ENCODE results near the gene CADPS2.

The CADPS2 gene

DNA sequence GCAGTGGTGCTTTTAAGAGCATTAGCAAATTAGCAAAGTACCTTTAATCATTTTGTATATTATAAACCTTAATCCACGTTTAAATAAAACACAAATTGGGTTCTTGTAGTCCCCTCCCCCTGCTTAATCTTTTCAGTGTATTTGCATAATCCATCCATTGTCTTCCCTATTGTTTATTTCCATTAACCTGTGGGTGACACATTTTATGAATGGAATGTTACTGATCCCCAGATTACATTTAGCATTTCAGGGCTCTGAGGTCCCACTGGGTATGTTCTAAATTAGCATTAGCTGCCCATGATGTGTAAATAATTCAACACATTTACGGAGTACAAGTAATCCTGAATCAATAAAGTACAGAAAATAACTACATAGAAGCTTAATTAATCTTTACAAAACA is 443.3 kb downstream of the CADPS2 start:
- no peak for DNase-seq (ENCODE audit: low spot score)

- no peak for DNase-seq (ENCODE audit: low spot score)
Measured at GRCh38 chr7:122438492-122438891, 447.8 kb downstream of the CADPS2 start.

DNA sequence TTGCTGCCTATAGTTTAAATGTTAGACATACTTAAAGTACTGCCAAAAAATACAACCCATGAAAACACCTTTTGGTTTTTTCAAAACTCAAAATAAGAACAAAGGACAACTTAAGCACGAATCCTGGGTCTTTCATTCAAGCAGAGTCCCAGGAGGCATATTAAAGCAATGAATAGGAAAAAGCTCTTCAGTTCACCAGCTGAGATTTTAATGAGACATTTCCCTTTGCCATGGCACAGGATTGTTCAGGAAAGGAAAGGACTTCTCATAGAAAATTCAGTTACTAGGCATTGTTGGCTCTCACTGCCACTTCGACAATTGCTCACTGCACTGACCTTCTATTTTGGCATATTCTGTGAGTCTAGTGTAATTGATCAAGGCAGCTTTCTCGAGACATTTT is 448.3 kb downstream of the CADPS2 start:
- no peak for DNase-seq (ENCODE audit: low spot score)

- no peak for DNase-seq (ENCODE audit: low spot score)
Measured at GRCh38 chr7:122433765-122434164, 452.5 kb downstream of the CADPS2 start.

- no peak for DNase-seq (ENCODE audit: low spot score)
Measured at GRCh38 chr7:122430710-122431109, 455.6 kb downstream of the CADPS2 start.

DNA sequence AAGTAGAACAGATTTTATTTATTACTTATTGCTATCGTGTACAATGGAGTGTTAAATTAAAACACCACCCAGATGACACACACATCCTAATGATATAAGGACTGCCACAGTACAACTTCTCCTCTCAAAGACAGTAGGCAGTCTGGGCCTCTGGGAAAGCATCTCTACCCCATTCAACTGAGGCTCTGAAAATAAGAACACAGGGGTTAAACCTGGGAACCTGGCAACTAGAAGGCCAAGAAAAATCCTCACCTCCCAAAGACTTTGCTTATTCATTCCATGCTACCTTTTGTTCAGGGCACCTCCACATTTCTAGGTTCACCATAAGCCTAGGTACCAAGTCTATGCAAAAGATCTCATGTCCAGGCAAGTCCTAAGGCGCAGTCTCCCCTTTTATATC is 456.3 kb downstream of the CADPS2 start:
- DNase-seq (ENCODE audit: low spot score), result no peak

- DNase-seq (ENCODE audit: low spot score), result no peak
Measured at GRCh38 chr7:122425731-122426130, 460.5 kb downstream of the CADPS2 start.

GRCh38 chr7:122423591-122423990 is 462.7 kb downstream of the CADPS2 start:
- no peak for DNase-seq (ENCODE audit: low spot score)

DNA sequence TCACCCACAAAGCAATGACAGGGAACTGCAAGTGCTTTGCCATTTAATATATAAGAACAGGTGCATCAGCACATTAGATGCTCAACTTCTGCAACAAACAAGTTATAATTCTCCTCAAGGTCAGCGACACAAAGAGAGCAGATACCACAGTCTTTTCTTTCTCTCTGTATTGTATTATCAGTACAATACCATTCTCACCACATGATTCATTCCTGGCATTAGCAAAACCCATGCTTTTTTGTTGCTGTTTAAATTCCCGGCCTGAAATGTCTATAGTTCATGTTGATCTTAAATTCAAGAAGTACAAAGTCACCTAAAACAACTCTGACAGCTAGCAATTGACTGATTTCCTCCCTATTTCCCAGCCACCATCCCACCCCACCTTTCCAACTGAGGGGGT is 469.9 kb downstream of the CADPS2 start:
- no peak for DNase-seq (ENCODE audit: low spot score)

- DNase-seq (ENCODE audit: low spot score), result no peak
Measured at GRCh38 chr7:122415510-122415909, 470.8 kb downstream of the CADPS2 start.

GRCh38 chr7:122413339-122413738 is 472.9 kb downstream of the CADPS2 start:
- DNase-seq (ENCODE audit: low spot score), result no peak

- DNase-seq (ENCODE audit: low spot score), result no peak
Measured at GRCh38 chr7:122412883-122413282, 473.4 kb downstream of the CADPS2 start.

DNA sequence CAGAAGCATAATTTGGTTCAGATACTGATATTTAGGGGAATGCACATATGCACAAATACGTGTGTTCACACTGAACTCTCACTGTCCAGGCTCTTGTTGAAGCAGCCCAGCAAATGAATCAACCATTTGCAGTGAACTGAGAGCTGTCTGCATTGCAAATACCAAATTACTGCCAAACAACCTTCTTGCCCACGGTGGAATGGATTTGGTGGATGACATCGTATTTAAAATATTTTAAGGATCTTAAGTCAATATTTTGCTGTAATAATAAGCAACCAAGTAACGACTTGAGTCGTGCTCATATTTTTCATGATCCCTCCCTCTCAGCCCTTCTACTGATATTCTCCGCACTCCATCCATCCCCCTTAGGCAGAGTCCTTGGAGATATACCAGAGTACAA is 473.8 kb downstream of the CADPS2 start:
- DNase-seq (ENCODE audit: low spot score), result no peak

DNA sequence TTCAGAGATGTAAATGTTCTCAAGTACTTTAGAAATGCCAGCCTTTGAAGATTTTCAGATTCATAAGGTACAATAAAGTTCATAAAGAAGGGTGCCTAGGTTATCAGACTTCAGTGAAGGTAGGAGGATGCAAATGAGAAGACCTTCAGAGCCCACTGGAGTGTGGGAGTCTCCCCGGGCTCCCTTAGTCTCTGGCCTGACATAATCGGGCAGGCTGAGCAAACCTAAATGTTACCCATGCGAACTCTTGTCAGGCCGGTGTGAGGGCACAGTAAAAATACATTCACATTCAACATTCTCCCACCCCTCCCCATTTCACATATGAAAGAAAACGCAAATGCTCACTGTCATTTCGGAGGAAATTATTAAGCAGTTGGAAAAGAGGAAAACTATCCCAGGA is 479.1 kb downstream of the CADPS2 start:
- DNase-seq (ENCODE audit: low spot score), result no peak

DNA sequence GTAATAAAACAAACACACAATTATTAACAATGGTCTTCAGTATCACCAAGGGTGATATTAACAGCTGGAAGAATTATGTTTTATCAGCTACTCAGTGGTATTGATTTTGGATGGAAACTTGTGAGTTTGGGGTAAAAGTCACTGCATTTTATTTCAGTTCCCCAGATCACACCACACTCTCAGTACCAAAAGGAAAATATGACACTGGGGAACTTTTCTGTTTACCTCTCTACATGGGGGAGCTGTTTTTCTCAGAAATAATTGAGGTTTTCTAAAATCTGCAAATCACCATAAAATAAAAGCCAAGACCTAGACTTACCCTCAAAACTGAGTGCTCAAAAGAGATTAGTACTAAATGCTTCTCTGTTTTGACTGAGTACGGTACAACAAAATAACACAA is 483.1 kb downstream of the CADPS2 start:
- DNase-seq (ENCODE audit: low spot score), result no peak

GRCh38 chr7:122402235-122402634 is 484.0 kb downstream of the CADPS2 start:
- no peak for DNase-seq (ENCODE audit: low spot score)

- DNase-seq (ENCODE audit: low spot score), result no peak
Measured at GRCh38 chr7:122397381-122397780, 488.9 kb downstream of the CADPS2 start.

DNA sequence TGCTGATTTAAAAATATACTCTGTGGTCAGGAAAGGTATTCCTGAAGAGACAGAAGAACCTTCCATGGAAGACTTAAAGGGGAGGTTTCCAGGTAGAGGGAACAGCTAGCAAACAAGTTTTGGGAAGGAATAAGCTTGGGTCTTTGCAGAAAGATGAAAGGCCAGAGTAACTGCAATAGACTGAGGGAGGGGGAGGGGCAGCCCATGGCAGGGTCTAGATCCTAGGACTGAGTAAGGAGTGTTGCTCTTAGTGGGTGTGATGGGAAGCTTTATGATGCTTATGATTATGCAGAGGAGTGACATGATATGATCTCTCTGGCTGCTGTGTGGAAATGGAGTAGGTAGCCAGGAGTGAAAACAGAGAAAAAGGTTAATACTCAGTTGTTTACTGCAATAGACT is 491.7 kb downstream of the CADPS2 start:
- no peak for DNase-seq (ENCODE audit: low spot score)

DNA sequence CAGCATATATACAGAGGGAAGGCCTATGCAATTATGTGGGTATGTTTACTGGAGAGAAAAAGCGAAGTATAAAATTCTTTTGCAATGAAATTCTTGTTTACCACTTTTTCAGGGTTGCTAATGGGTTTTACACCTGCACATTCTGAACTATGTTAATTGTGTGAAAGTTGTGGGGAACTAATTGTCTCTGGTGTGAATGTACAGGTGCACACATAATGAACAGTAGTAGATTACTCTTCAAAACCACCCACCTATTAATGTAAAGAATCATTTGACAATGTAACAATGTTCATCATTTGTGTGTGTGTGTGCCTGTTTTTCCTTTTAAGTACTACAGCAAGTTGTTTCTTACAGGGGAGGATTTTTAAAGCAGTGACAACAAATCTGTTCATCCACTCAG is 501.7 kb downstream of the CADPS2 start:
- DNase-seq (ENCODE audit: low spot score), result no peak

- no peak for DNase-seq (ENCODE audit: low spot score)
Measured at GRCh38 chr7:122383934-122384333, 502.3 kb downstream of the CADPS2 start.

DNA sequence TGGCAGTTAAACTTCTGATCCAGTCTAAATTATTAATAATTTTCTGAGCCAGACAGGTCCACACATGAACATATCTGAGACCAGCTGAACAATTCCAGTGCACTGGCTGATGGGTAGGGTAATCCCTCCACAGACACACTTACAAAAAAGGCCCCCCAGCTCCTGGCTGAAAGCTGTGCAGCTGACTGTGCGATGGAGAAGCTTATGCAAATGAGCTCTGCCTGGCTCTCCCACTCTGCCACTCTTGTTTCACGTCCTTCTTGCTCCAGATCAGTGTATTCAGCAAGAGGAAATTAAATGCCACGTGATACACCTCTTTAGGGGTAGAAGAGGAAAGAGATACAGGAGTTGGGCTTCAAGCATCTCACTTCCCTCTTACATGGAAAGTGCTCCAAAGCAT is 505.3 kb downstream of the CADPS2 start:
- no peak for DNase-seq (ENCODE audit: low spot score)

DNA sequence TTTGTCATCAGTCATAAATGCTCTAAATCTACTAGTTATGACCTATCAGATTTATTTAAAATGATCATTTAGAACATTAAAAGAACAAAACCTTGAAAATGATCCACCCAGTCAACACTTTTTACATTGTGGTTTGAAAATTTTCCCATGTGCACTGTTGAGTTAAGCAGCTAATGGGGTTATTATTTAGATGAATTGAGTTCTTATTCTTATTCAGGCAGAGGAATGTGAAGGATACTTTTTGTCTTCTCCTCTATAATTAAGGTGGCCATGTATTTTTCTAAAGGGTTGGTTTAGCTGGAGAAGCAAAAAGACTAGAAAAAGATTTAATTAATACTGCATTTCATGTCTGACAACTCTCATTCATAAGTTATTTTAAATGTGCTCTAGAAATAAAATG is 506.8 kb downstream of the CADPS2 start:
- DNase-seq (ENCODE audit: low spot score), result no peak

- DNase-seq (ENCODE audit: low spot score), result no peak
Measured at GRCh38 chr7:122369756-122370155, 516.5 kb downstream of the CADPS2 start.

DNA sequence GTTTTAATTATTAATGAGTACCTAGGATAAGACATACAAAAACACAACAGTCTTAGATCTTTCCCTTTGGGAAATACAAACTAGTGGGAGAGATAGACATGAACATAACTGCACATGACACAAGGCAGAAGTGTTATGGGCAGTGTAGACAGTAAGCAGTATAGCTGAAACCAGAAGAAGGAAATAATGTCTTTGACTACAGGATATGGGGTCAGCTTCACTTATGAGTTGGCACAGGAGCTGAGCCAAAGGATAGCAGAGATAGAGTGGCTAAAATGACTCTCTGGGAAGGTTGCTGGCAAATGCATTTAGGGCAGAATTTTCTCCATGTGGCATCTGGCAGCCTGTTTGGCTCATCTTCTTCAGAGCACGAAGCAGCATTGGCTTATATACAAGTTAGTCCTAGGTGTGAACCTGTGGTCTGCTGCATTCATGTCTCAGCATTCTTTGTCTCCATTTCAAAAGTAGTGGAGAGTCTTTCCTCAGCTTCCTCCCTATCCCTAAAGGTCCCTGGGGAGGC is 521.4 kb downstream of the CADPS2 start:
- no peak for DNase-seq (ENCODE audit: low spot score)

GRCh38 chr7:122363144-122363543 is 523.1 kb downstream of the CADPS2 start:
- no peak for DNase-seq (ENCODE audit: low spot score)
